IMR-90 (cell line): ENCODE measurements around the gene CCDC146. TPM values are rescaled to one million over a fixed set of nuclear protein-coding genes. Genes with fewer than 3 reads are reported as not detected.

Experiments
- ATAC-seq: fragments of 200-7000 bp; cut with Tn5 transposase; 2 replicates; pipeline ENCODE4 v1.9.1; 2020; ENCODE audit warnings: low read depth, mild to moderate bottlenecking, moderate library complexity
- BruUV-seq: library from RNA; stranded (reverse); fragments of 400-500 nt; replicated peaks from 2 replicates; lab custom pipeline; 2021; lab: Mats Ljungman, UMichigan
- CTCF ChIA-PET: fragments of 300-600 bp; formaldehyde crosslinking; extraction: SDS; loops from one replicate; lab custom pipeline; 2021; ENCODE audit warnings: antibody characterized with exemption; lab: Yijun Ruan, JAX
- POLR2A ChIA-PET: fragments of 300-600 bp; sonication (Branson Sonifier 250); formaldehyde crosslinking; loops from one replicate; lab custom pipeline; 2022; ENCODE audit warnings: antibody characterized with exemption; ENCODE audit not compliant: unreplicated experiment; lab: Charles Lee
- DNase-seq: peaks from one replicate; pipeline ENCODE4 v3.0.0; 2013
- H2AFZ ChIP-seq: replicated peaks from 2 replicates; pipeline ENCODE3; 2013; ENCODE audit warnings: low read length, mild to moderate bottlenecking; ENCODE audit not compliant: poor library complexity
- H2AK5ac ChIP-seq: 2 replicates; pipeline ENCODE4 v1.6.1; 2013; ENCODE audit warnings: low read depth, low read length, inconsistent platforms
- H2AK9ac ChIP-seq: replicated peaks from 2 replicates; pipeline ENCODE3; 2013; ENCODE audit warnings: mild to moderate bottlenecking, low read depth, low read length, moderate library complexity; ENCODE audit not compliant: poor library complexity
- H2BK120ac ChIP-seq: 2 replicates; pipeline ENCODE4 v1.6.1; 2013; ENCODE audit warnings: low read depth, low read length, inconsistent platforms
- H2BK15ac ChIP-seq: 3 replicates; pipeline ENCODE4 v1.6.1; 2013; ENCODE audit warnings: low read depth, low read length, inconsistent platforms
- H2BK20ac ChIP-seq: 2 replicates; pipeline ENCODE4 v1.6.1; 2013; ENCODE audit warnings: low read depth, mild to moderate bottlenecking, inconsistent platforms, low read length, moderate library complexity
- H2BK5ac ChIP-seq: 2 replicates; pipeline ENCODE4 v1.6.1; 2013; ENCODE audit warnings: mild to moderate bottlenecking, low read depth, low read length, inconsistent platforms; ENCODE audit not compliant: poor library complexity, severe bottlenecking
- H3K14ac ChIP-seq: replicated peaks from 2 replicates; pipeline ENCODE4 v1.6.1; 2013; ENCODE audit warnings: low read depth, low read length, inconsistent platforms
- H3K18ac ChIP-seq: 2 replicates; pipeline ENCODE4 v1.6.1; 2013; ENCODE audit warnings: low read depth, low read length, control low read depth
- H3K23ac ChIP-seq: 2 replicates; pipeline ENCODE4 v1.6.1; 2013; ENCODE audit warnings: low read depth, low read length, inconsistent platforms
- H3K27ac ChIP-seq: 2 replicates; pipeline ENCODE4 v1.5.1; 2013; ENCODE audit warnings: mild to moderate bottlenecking, control low read depth, low read length; ENCODE audit not compliant: insufficient read depth
- H3K27me3 ChIP-seq: 2 replicates; pipeline ENCODE4 v1.6.1; 2013; ENCODE audit warnings: low read length; ENCODE audit not compliant: control insufficient read depth, insufficient read depth
- H3K36me3 ChIP-seq: 2 replicates; pipeline ENCODE4 v1.6.1; 2013; ENCODE audit warnings: low read length, mixed read lengths; ENCODE audit not compliant: control insufficient read depth, insufficient read depth
- H3K4ac ChIP-seq: 2 replicates; pipeline ENCODE4 v1.6.1; 2013; ENCODE audit warnings: low read depth, low read length, inconsistent platforms
- H3K4me1 ChIP-seq: 2 replicates; pipeline ENCODE4 v1.6.1; 2013; ENCODE audit warnings: low read length, mixed read lengths; ENCODE audit not compliant: control insufficient read depth, insufficient read depth
- H3K4me2 ChIP-seq: 2 replicates; pipeline ENCODE4 v1.6.1; 2013; ENCODE audit warnings: low read depth, mild to moderate bottlenecking, control low read depth, low read length, moderate library complexity
- H3K4me3 ChIP-seq: 2 replicates; pipeline ENCODE4 v1.5.1; 2013; ENCODE audit warnings: low read depth, mild to moderate bottlenecking, control low read depth, low read length, moderate library complexity; ENCODE audit not compliant: insufficient read depth
- H3K56ac ChIP-seq: 2 replicates; pipeline ENCODE4 v1.6.1; 2013; ENCODE audit warnings: low read length, inconsistent platforms; ENCODE audit not compliant: insufficient read depth; ENCODE audit errors: extremely low read depth
- H3K79me1 ChIP-seq, 2 experiments: 2 replicates each; pipeline ENCODE4 v1.6.1; 2013; ENCODE audit warnings: low read length in 2 of 2, inconsistent platforms in 1 of 2, low read depth in 1 of 2
- H3K9ac ChIP-seq: 2 replicates; pipeline ENCODE4 v1.6.1; 2013; ENCODE audit warnings: low read depth, low read length, control low read depth
- H3K9me1 ChIP-seq: 2 replicates; pipeline ENCODE4 v1.6.1; 2013; ENCODE audit warnings: low read length, inconsistent platforms; ENCODE audit not compliant: insufficient read depth
- H3K9me3 ChIP-seq: 2 replicates; pipeline ENCODE4 v1.6.1; 2013; ENCODE audit warnings: low read length; ENCODE audit not compliant: control insufficient read depth, insufficient read depth
- H4K20me1 ChIP-seq: 2 replicates; pipeline ENCODE4 v1.6.1; 2013; ENCODE audit warnings: low read length, inconsistent platforms; ENCODE audit not compliant: insufficient read depth
- H4K5ac ChIP-seq: 2 replicates; pipeline ENCODE4 v1.6.1; 2013; ENCODE audit warnings: mild to moderate bottlenecking, low read depth, low read length, control low read depth
- H4K8ac ChIP-seq, 2 experiments: 2 replicates each; pipeline ENCODE4 v1.6.1; 2013; ENCODE audit warnings: low read depth in 2 of 2, low read length in 2 of 2, control low read depth in 1 of 2, inconsistent platforms in 1 of 2
- H4K91ac ChIP-seq: 2 replicates; pipeline ENCODE4 v1.6.1; 2013; ENCODE audit warnings: low read depth, low read length, inconsistent platforms; ENCODE audit not compliant: insufficient read depth
- BHLHE40 ChIP-seq: fragments of 150-350 bp; IDR thresholded peaks from 2 replicates; pipeline ENCODE4 v1.6.1; 2016; ENCODE audit warnings: mild to moderate bottlenecking, low read depth, low read length
- POLR2A ChIP-seq: IDR thresholded peaks from 2 replicates; pipeline ENCODE4 v1.6.1; 2012; ENCODE audit warnings: mild to moderate bottlenecking, low read depth, low read length
- WGBS, 2 experiments: methylation state at CpG; one replicate each; pipeline versions ENCODE4 v1.1.5 to v1.1.7; 2013; ENCODE audit warnings: missing lambda C conversion rate in 2 of 2; ENCODE audit not compliant: insufficient read length in 1 of 2; ENCODE audit errors: extremely low coverage in 2 of 2; 5-methylcytosine and 5-hydroxymethylcytosine counted together
- dilution Hi-C: fragments of 300-500 bp; cut with HindIII; formaldehyde crosslinking; loops from one replicate; pipeline ENCODE4 v1.14.3; 2018; ENCODE audit warnings: low sequenced_read_pairs; ENCODE audit not compliant: unreplicated experiment
- in situ Hi-C: fragments of 300-500 bp; cut with MboI; formaldehyde crosslinking; loops from 3 replicates; pipeline ENCODE4 v1.14.3; 2019; ENCODE audit warnings: low sequenced_read_pairs, inconsistent platforms, mixed read lengths
- intact Hi-C: fragments of 100-400 bp; cut with micrococcal nuclease; formaldehyde crosslinking; loops from 2 replicates; pipeline ENCODE4 v1.10.0; 2022
- polyA plus RNA-seq, 3 experiments: library from polyadenylated mRNA; depleted of rRNA; stranded (reverse); fragments of >200 nt; gene quantifications; 2 replicates each; pipeline ENCODE4 v1.2.3, GENCODE V29; 2012; ENCODE audit warnings: low replicate concordance in 1 of 3
- total RNA-seq: library from RNA; depleted of rRNA; stranded (reverse); fragments of >200 nt; gene quantifications from 2 replicates; pipeline ENCODE4 v1.2.3, GENCODE V29; 2012

Gene CCDC146
- total and polyA plus RNA-seq, 2 of the 4 experiments (the other 2 are of a cell fraction): 0.54 to 1.7 TPM

- Histone ChIP-seq H3K27me3 (no peaks in the 10 kb centered on the region), H3K4me3 (no peak overlapping the region), H3K18ac (peak overlapping the region; percentile 33; the same call in 1 of the 2 replicates), H2BK5ac (peak overlapping the region; percentile 11), H2AK5ac (no peak overlapping the region), H4K5ac (no peak overlapping the region; the same call in 1 of the 2 replicates), H3K9me3 (no peaks in the 10 kb centered on the region), H3K4me1 (peaks cover 3% of the 10 kb centered on the region), H3K14ac (no peak overlapping the region), H3K9me1 (peaks cover under 1% of the 10 kb centered on the region; the same call in 1 of the 2 replicates), H3K79me1 (no peaks in the 10 kb centered on the region), H3K36me3 (no peaks in the 10 kb centered on the region), H4K8ac (no peak overlapping the region), H3K27ac (no peak overlapping the region), H2BK15ac (peak overlapping the region; percentile 57; the same call in 1 of the 3 replicates), H2BK120ac (no peak overlapping the region), H2AFZ (no peak overlapping the region), H2AK9ac (no peak overlapping the region), H3K23ac (no peak overlapping the region), H3K9ac (no peak overlapping the region), H2BK20ac (no peak overlapping the region; the same call in 1 of the 2 replicates), H3K4me2 (no peak overlapping the region), H3K56ac (no peak overlapping the region), H4K20me1 (no peaks in the 10 kb centered on the region), H3K4ac (no peak overlapping the region), H4K91ac (no peak overlapping the region)
- intact Hi-C loops: no loop called here
- ATAC-seq: no peak
- BruUV-seq: no TSS peak
- no peak for TF ChIP-seq BHLHE40
- TF ChIP-seq POLR2A: no peak
- in situ Hi-C loops: no loop called here
- POLR2A ChIA-PET: no interaction called here
- 29% methylated on average over 1 of the region's 2 CpGs; no CpG with 5 or more reads in 1 of the 2 experiments for WGBS, 2 experiments
- CTCF ChIA-PET: interaction anchor here (0.8 to 1.5 kb wide), 2 partner anchors 11 to 93 kb away, joined by 4 read pairs; no protein-coding TSS in a partner anchor
- dilution Hi-C loops: no loop called here
- no peak for DNase-seq
Observed at GRCh38 chr7:77320714-77321113, 198.3 kb downstream of the CCDC146 start.
